ENCODE results near the gene TMC2. TPM values are rescaled to one million over a fixed set of nuclear protein-coding genes. Genes with fewer than 3 reads are reported as not detected.
"Not testable (repeated sequence)": the region's sequence is repeated elsewhere in the genome, so short reads cannot be mapped to it uniquely, and the experiment has no call there.

Gene TMC2
- polyA plus RNA-seq, 3 donors, result not detected

- Mint-ChIP-seq H3K36me3 (no peaks in the 10 kb centered on the region), H3K27me3 (ENCODE audit: low read depth in 3 of 3) (peaks cover 25 to 35% (median 32%) of the 10 kb centered on the region in 3 donors), H3K4me1 (peaks cover 19% of the 10 kb centered on the region), H3K9me3 (peaks cover 0 to 2% (median 0%) of the 10 kb centered on the region in 7 donors), H3K27ac (no peak overlapping the region), H3K4me3 (peak overlapping the region in 1 of 2 donors; percentile 43)
- 19% methylated on average over 7 of the region's 10 CpGs for WGBS (ENCODE audit: insufficient coverage)
- Histone ChIP-seq H3K4me1 (ENCODE audit: control insufficient read depth in 1 of 2, insufficient read depth in 2 of 2, low read length in 2 of 2) (peaks cover 11% of the 10 kb centered on the region in 2 donors), H2AFZ (ENCODE audit: insufficient read depth, low read depth, low read length, poor library complexity, severe bottlenecking) (peak overlapping the region; percentile 38), H3K27ac (ENCODE audit: low read depth in 1 of 2, low read length in 2 of 2) (no peak overlapping the region), H3K36me3 (replicated peaks in 1 of 2; ENCODE audit: control insufficient read depth in 1 of 2, insufficient read depth in 2 of 2, low read length in 2 of 2) (no peaks in the 10 kb centered on the region), H3K9ac (ENCODE audit: insufficient read depth, low read length, poor library complexity, severe bottlenecking) (no peak overlapping the region), H3K79me2 (ENCODE audit: insufficient read depth, low read length) (no peaks in the 10 kb centered on the region), H3K4me2 (replicated peaks; ENCODE audit: extremely low read depth, low read length, poor library complexity, severe bottlenecking) (no peak overlapping the region), H3K4me3 (replicated peaks in 1 of 3; ENCODE audit: low read depth in 2 of 3, low read length in 3 of 3) (no peak overlapping the region), H3K27me3 (ENCODE audit: control insufficient read depth in 2 of 2, insufficient read depth in 2 of 2, low read length in 2 of 2) (peaks cover 4 to 19% of the 10 kb centered on the region in 2 donors), H4K20me1 (ENCODE audit: insufficient read depth, low read length) (no peaks in the 10 kb centered on the region), H3K9me3 (replicated peaks in 1 of 2; ENCODE audit: control insufficient read depth in 1 of 2, insufficient read depth in 1 of 2, low read length in 2 of 2) (no peaks in the 10 kb centered on the region)
- DNase-seq, result peak; percentile 18 to 43 (median 37)
- intact Hi-C loops (cut with micrococcal nuclease), result loop anchor here in 1 of 2 donors (10.0 kb wide), 1 partner anchor 143 kb away; the partner anchor contains the start of gene IDH3B
- peak; percentile 97 for TF ChIP-seq CTCF (IDR thresholded peaks at IDR 0.05)
Measured at GRCh38 chr20:2521369-2522305, 14.7 kb upstream of the TMC2 start.

- not testable (repeated sequence) for H3K27ac Mint-ChIP-seq; H4K20me1 ChIP-seq (ENCODE audit: insufficient read depth, low read length); H3K9me3 Mint-ChIP-seq; H3K9me3 ChIP-seq (replicated peaks in 1 of 2; ENCODE audit: control insufficient read depth in 1 of 2, insufficient read depth in 1 of 2, low read length in 2 of 2); H3K79me2 ChIP-seq (ENCODE audit: insufficient read depth, low read length); H3K4me3 ChIP-seq (replicated peaks in 1 of 3; ENCODE audit: low read depth in 2 of 3, low read length in 3 of 3); H3K36me3 Mint-ChIP-seq; H3K36me3 ChIP-seq (replicated peaks in 1 of 2; ENCODE audit: control insufficient read depth in 1 of 2, insufficient read depth in 2 of 2, low read length in 2 of 2); H2AFZ ChIP-seq (ENCODE audit: insufficient read depth, low read depth, low read length, poor library complexity, severe bottlenecking); H3K9ac ChIP-seq (ENCODE audit: insufficient read depth, low read length, poor library complexity, severe bottlenecking); H3K27ac ChIP-seq (ENCODE audit: low read depth in 1 of 2, low read length in 2 of 2); DNase-seq; H3K4me2 ChIP-seq (replicated peaks; ENCODE audit: extremely low read depth, low read length, poor library complexity, severe bottlenecking)
- H3K4me3 Mint-ChIP-seq, result peak overlapping the region in 1 of 2 donors; percentile 11
- 100% methylated on average over 2 of the region's 5 CpGs for WGBS (ENCODE audit: insufficient coverage)
- intact Hi-C loops (cut with micrococcal nuclease), result loop anchor here in 1 of 2 donors (10.0 kb wide), 1 partner anchor 142 kb away; the partner anchor contains the start of gene IDH3B
- Histone ChIP-seq H3K27me3 (ENCODE audit: control insufficient read depth in 2 of 2, insufficient read depth in 2 of 2, low read length in 2 of 2) (peaks cover 7 to 32% of the 10 kb centered on the region in 2 donors), H3K4me1 (ENCODE audit: control insufficient read depth in 1 of 2, insufficient read depth in 2 of 2, low read length in 2 of 2) (peaks cover 11% of the 10 kb centered on the region in 2 donors)
- H3K4me1 Mint-ChIP-seq, result peaks cover 19% of the 10 kb centered on the region
- H3K27me3 Mint-ChIP-seq (ENCODE audit: low read depth in 3 of 3), result peaks cover 35 to 45% (median 43%) of the 10 kb centered on the region in 3 donors
Measured at GRCh38 chr20:2522826-2523429, 13.4 kb upstream of the TMC2 start.
